ENCODE data around the gene CCNF.
"Not testable (repeated sequence)": the region's sequence is repeated elsewhere in the genome, so short reads cannot be mapped to it uniquely, and the experiment has no call there.

The CCNF gene

GRCh38 chr16:2471653-2472487 is 42.6 kb downstream of the CCNF start:
- DNase-seq (ENCODE audit: low read depth): no peak

- no peak for DNase-seq (ENCODE audit: low read depth)
These were observed 43.2 kb downstream of the CCNF start for GRCh38 chr16:2472488-2472864.

- DNase-seq (ENCODE audit: low read depth): no peak
These were observed 43.7 kb downstream of the CCNF start for GRCh38 chr16:2472885-2473445.

GRCh38 chr16:2473446-2473926 is 44.2 kb downstream of the CCNF start:
- DNase-seq (ENCODE audit: low read depth): no peak

- DNase-seq (ENCODE audit: low read depth): peak; percentile 55
These were observed 45.0 kb downstream of the CCNF start for GRCh38 chr16:2473999-2474876.

GRCh38 chr16:2474877-2475412 is 45.7 kb downstream of the CCNF start, which contains the start of gene TBC1D24:
TBC1D24 (plus strand) TSS chr16:2475127; CDS start chr16:2496149, 21,022 bp downstream.
- DNase-seq (ENCODE audit: low read depth): peak; percentile 82

- DNase-seq (ENCODE audit: low read depth): peak; percentile 36
These were observed 46.4 kb downstream of the CCNF start for GRCh38 chr16:2475413-2476344.

GRCh38 chr16:2476345-2476720 is 47.1 kb downstream of the CCNF start:
- no peak for DNase-seq (ENCODE audit: low read depth)

- no peak for DNase-seq (ENCODE audit: low read depth)
These were observed 47.5 kb downstream of the CCNF start for GRCh38 chr16:2476741-2477140.

- DNase-seq (ENCODE audit: low read depth): no peak
These were observed 48.1 kb downstream of the CCNF start for GRCh38 chr16:2477327-2477726.

GRCh38 chr16:2478279-2478678 is 49.0 kb downstream of the CCNF start:
- no peak for DNase-seq (ENCODE audit: low read depth)

GRCh38 chr16:2479996-2480395 is 50.7 kb downstream of the CCNF start:
- DNase-seq (ENCODE audit: low read depth): not testable (repeated sequence)

- DNase-seq (ENCODE audit: low read depth): no peak
These were observed 51.7 kb downstream of the CCNF start for GRCh38 chr16:2480948-2481347.

- no peak for DNase-seq (ENCODE audit: low read depth)
These were observed 52.4 kb downstream of the CCNF start for GRCh38 chr16:2481676-2482075.

- DNase-seq (ENCODE audit: low read depth): no peak
These were observed 53.0 kb downstream of the CCNF start for GRCh38 chr16:2482249-2482648.

GRCh38 chr16:2482708-2483534 is 53.7 kb downstream of the CCNF start:
- peak; percentile 65 for DNase-seq (ENCODE audit: low read depth)

GRCh38 chr16:2483939-2484897 is 55.0 kb downstream of the CCNF start:
- no peak for DNase-seq (ENCODE audit: low read depth)

GRCh38 chr16:2484898-2485508 is 55.8 kb downstream of the CCNF start:
- no peak for DNase-seq (ENCODE audit: low read depth)

Measured in ELR (cell line).